Measurements from ENCODE around the gene TOMT. TPM values are rescaled to one million over a fixed set of nuclear protein-coding genes. Genes with fewer than 3 reads are reported as not detected.

Gene TOMT
- not detected for total RNA-seq

GRCh38 chr11:72105888-72106287 is at the start of gene TOMT:
TSS of gene TOMT (plus strand) at chr11:72105924. CDS start at chr11:72105952, 28 bp downstream.
- no peak for TF ChIP-seq CTCF (IDR thresholded peaks at IDR 0.05; ENCODE audit: low read depth)

- no peak for TF ChIP-seq CTCF (IDR thresholded peaks at IDR 0.05; ENCODE audit: low read depth)
Observed at GRCh38 chr11:72058416-72059034, 47.2 kb upstream of the TOMT start.

GRCh38 chr11:72061739-72062396 is 43.9 kb upstream of the TOMT start:
- no peak for TF ChIP-seq CTCF (IDR thresholded peaks at IDR 0.05; ENCODE audit: low read depth)

GRCh38 chr11:72066855-72067254 is 38.9 kb upstream of the TOMT start:
- TF ChIP-seq CTCF (IDR thresholded peaks at IDR 0.05; ENCODE audit: low read depth), result no peak

- TF ChIP-seq CTCF (IDR thresholded peaks at IDR 0.05; ENCODE audit: low read depth), result no peak
Observed at GRCh38 chr11:72067266-72067665, 38.5 kb upstream of the TOMT start.

- no peak for TF ChIP-seq CTCF (IDR thresholded peaks at IDR 0.05; ENCODE audit: low read depth)
Observed at GRCh38 chr11:72067676-72068075, 38.0 kb upstream of the TOMT start.

- TF ChIP-seq CTCF (IDR thresholded peaks at IDR 0.05; ENCODE audit: low read depth), result no peak
Observed at GRCh38 chr11:72069200-72069599, 36.5 kb upstream of the TOMT start.
